GM18517 (cell line): ENCODE results near the gene COL23A1.
"Not testable (repeated sequence)": the region's sequence is repeated elsewhere in the genome, so short reads cannot be mapped to it uniquely, and the experiment has no call there.

ENCODE experiments used
- ATAC-seq: cut with Tn5 transposase; IDR thresholded peaks from one replicate; pipeline ENCODE4 v1.9.1; 2021; ENCODE audit warnings: mild to moderate bottlenecking, moderate library complexity; ENCODE audit not compliant: unreplicated experiment

The COL23A1 gene

DNA sequence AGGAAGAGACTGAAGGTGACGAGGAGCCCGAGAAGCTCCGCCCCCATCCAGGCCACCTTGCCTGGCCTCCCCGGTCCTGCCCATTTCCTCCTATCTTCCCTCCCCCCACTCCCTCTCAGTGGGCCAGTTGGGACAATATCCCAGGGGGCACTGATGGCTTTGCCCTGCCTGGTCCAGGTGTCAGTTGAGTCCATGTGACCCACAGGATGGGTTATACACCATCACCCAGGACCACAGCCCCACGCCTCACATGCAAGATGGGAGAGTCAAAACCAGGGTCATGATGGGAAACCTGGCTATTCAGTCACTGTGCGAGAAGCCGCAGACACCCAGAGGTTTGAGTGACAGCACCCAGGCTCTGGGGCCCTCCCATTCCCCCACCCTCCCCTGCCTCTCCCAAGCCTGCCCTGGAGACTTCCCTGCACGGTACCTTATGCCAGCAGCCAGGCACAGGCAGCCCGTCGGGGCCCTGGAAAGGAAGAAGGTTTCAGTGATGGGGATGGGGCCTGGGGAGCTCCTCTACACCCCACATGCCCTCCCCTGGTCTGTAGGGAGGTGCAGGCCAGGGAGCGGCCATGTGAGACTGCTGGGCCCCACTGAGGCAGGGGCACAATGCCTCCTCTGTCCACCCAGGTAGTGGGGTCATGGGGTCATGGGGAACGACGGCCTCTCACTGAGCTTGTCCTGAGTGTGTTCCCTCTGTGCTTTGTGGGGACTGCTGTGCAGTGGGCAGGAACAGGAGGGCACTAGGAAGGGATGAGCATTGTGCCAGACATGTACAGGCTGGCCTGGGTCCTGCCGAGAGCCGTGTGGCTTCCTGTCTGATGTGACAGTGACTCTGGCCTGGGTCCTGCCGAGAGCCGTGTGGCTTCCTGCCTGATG, 351.2 kb downstream of the COL23A1 start:
- ATAC-seq, result no peak

DNA sequence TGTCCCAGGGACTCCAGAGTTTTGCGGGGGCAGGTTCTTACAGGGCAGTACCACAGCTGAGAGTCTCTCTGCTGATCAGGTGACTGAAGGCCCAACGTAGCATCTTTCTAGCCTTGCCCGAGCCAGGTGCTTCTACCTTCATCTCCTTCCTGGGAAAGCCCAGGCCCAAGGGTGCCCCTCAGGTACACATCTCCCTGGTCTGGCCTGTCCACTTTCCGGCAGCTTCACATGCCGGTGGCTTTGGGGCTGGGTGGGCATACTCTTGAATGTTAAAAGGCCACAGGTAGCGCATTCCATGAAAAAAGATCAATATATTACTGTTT, 351.9 kb downstream of the COL23A1 start:
- no peak for ATAC-seq

DNA sequence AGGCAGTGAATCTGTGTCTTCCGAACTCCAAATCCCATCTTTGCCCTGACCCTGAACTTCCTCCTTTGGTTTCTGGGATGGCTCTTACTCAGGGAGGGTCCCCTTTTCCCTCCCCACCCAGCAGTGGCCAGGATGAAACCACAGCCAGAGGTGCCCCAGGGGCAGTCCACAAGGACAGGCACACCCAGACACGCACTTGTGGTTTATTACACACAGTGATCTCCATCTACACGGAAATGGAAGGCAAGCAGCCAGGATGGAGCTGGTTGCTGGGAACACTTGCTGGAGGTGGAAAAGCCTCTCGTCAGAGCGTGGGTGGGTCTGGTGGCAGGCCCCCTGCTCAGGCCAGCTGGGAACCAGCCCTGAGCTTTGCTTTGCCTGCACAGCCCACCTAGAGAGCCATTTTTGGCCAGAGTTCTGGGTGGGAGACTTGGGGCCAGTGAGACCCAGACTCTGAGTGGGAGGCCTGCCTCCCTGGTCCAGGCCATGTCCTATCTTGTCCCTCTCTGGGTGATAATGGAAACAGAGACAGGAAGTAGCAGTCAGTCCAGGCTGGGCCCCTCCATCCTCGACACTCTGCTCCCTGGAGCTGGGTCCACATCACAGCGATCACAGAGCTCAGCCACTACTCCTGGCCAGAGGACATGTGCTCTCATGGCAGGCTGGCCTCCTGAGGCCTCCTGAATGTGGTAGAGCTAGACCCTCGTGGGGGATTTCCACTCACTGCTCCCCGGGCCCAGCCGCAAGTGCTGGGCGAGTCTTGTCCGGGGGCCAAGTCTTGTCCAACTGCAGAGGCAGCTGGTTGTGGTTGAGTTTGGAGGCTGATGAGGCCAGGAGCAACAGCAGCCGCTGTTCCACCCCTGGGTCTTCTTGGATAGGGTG, 352.5 kb downstream of the COL23A1 start:
- ATAC-seq, result no peak

DNA sequence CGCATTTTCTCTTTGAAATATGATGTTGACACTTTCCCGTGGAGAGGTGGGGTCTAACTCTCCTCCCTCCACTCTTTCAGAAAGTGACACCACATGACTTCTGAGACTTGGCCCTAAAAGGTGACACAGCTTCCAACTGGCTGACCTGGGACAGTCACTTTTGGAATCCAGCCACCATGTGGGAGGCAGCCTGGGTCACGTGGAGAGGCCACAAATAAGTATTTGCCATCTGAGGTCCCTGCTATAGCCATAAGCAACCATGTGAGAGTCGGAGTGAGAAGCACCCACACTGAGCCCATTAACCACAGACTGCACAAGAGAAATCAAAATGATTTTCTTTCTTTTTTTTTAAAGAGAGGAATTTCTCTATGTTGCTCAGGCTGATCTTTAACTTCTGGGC, 353.5 kb downstream of the COL23A1 start:
- no peak for ATAC-seq

DNA sequence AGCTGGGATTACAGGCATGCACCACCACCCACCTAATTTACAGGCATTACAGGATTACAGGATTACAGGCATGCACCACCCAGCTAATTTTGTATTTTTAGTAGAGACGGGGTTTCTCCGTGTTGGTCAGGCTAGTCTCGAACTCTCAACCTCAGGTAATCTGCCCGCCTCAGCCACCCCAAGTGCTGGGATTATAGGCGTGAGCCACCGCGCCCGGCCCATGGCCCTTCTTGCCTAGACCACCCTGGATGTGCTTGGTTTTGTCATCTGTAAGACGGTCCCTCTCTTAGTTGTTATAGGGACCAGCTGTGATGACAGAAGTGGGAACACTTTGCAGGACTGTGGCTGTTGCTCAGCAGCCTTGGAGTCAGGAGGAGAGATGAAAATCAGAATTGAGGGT, 354.1 kb downstream of the COL23A1 start:
- ATAC-seq, result no peak

DNA sequence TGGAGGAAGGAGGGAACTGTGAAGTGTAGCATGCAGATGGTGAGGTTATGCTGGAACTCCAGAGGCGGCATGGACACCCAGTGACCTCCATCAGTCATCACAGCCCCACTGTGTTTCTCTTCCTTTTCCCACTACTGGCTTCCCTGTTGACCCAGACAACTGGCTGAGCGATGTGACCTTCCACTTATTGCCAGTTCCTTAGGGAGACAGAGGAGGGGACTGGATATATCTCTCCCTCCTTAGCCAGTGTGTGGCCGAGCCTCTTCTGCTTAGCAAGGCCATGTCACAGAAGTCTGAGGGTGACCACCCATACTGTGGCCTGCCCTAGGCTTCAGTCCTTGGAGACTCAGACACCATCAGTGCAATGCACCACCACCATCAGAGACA, 354.6 kb downstream of the COL23A1 start:
- no peak for ATAC-seq

DNA sequence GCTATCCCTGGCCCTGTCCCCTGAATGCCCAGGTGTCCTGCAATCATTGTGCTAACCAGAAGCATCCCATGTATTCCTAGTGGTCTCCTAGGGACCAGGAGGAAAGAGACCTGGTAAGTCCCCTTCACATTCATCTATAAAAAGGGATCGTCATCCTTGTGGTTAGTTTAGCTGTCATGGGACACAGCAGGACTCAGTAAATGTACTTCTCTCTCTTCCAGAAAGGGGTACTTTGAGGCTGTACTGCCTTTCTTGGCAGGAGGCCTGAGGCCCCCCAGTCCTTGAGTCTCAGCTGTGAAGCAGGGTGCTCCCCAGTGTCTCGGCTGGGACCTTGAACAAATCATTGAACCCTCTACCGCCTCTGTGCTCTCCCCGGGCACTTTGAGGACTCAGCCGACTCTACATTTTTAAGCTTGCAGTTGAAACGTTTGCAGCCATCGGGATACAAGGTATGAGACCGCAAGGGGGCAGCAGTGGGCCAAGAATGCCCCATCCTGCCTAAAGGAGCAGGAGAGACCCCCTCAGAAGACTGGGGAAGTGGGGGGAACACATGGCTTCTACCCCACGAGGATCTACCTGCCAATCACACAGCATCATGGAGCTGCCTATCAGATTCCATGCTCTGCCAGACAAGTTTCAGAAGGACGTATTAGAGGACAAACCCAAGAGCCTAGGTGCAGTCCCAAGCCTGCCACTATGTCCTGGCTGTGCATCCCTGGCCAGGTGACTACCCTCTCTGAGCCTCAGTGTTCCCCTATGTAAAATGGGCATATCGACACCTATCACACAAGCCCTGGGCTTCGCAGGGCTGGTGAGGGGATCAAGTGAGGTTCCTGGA, 355.2 kb downstream of the COL23A1 start:
- no peak for ATAC-seq

DNA sequence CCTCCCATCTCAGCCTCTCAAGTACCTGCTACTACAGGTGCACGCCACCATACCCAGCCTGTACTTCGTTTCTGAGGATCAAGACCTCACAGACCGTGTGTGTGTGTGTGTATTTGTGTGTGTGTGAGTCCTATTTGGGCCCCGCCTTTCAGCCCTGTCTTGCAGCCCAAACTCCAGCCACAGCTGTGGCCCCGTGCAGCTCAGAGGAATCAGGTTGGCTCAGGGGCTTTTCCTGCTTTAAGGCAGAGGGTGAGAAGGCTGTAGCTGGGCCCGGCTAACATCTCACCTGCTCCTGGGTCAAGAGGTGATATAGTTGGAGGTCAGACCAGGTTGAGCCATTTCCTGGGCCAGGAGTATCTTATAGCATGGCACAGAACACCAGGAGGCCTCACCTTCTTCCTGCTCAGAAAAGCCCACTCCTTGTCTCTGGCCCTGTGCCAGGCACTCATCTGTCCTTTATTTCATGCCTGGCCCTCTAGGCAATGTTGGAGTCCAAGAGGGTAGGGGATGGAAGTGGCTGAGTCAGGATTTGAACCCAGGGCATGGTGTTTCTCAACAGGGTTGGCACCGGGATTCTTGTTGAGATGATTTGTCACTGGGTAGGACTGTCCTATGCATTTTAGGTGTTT, 356.0 kb downstream of the COL23A1 start:
- ATAC-seq, result no peak

DNA sequence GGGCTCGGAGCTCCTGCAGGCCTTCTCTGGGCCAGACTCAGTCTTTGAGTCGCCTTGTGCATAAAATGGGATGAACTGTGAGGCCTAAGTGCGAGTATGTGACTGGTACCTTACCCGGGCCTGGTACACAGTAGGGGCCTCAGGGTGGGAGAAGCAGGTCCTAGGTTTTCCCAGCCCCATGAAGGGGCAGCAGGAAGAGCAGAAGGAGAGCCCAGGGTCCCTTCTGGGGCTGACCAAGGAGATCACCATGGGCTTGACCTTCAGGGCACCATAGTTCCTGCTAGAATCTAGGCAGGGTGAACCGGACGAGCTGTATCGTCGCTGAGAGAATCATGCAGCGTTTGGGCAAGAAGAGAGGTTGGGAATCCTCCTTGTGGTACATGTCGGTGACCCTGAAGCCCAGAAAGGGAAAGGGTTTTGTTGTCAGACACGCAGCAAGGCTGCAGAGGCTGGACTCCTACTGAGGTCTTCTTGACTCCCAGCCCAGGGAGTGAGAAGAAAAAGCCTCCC, 357.2 kb downstream of the COL23A1 start:
- peak; percentile 16 for ATAC-seq

DNA sequence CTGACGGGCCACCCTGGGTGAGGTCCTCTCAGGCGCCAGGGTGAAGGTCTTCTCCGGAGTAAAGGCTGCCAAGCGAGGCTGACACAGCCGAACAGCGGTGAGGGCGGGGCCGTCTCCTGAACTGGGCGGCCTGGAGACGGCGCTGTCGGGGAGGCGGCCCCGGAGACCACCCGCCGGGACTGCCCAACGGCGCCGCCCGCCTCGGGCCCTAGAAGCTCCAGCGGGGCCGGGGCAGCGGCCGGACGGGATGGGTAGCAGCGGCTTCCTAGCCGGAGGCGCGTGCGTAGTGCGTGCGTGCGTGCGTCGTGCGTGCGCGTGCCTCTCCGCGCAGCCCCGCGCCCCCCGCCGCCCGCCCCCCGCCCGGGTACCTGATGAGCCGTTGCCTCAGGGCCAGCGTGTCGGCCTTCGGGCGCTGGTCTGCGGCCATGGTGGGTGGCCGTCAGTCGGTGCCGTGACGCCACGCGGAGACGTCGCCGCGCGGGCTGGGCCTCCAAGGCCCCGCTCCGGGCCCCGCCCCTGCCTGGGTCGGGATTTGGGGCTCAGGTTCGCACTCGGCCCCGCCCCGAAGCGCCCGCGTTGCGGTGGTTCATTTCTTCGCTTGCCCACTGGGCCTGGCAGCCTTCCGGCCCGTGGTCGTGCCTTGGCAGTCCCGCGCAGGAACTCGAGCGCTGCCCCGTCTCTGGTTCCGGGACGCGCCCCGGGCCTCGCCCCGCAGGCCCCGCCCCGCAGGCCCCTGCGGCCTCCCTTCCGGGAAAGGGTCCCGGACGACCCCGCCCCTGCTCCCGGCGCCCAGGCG, 357.9 kb downstream of the COL23A1 start, which contains the start of gene PHYKPL:
Gene PHYKPL, minus strand, starts transcription at position 679 of the 796 bp plus-strand sequence. Its CDS starts 252 bp downstream, at position 427.
- ATAC-seq, result peak; percentile 62

DNA sequence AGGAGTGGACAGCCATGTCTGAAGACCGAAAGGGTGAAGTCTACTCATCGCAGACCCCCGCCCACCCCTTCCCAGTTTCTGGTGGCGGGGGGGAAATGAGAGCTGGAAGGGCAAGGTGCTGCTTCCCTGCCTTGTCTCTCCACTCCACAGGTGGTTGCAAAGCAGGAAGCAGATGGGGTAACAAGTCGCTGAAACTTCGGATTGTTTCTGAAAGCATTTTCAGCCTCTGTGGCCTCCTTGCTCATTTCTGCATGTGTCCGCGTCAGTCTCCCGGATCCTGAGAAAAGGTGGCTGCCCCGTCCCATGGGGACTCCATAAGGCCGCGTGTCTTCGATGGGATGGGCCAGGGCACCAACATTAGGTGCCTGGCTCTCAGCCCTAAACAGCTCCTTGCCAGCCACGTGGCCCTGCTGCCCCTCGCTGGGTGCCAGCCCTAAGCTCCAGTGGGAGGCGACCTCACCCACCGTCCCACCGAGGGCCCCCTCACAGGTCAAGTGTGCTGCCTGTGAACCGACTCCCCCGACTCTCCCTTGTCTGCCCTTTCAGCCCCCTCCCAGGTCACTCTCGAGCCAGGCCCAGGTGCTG, 358.6 kb downstream of the COL23A1 start:
- ATAC-seq, result no peak

DNA sequence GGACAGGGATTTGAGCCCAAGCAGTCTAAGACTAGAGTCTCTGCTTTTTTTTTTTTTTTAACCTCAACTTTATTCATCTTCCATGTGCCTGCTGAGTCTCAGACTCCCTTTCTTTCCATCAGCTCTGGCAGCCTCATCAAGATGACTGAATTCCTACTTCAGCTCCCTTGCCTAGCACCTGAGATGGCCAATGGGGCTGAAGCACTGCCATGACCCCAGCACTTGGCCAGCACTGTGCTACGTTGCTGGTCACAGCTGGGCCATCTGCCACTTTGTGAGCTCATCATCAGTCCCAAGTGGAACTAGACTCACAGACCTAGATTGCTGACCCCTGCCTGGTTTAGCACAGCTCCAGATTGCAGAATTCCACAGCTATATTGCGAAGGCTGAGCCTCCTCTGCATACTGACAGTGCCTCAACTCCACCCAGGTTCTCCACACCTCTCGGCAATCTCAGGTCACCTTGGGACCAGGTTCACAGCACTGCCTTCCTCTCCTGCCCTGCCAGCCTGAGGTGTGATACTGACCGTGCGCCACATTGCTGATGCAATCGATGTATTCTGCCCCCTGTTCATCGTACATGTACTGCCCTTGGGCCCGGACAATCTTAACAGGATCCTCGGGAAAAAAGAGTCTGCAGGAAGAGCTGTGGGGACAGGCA, 359.2 kb downstream of the COL23A1 start:
- no peak for ATAC-seq

DNA sequence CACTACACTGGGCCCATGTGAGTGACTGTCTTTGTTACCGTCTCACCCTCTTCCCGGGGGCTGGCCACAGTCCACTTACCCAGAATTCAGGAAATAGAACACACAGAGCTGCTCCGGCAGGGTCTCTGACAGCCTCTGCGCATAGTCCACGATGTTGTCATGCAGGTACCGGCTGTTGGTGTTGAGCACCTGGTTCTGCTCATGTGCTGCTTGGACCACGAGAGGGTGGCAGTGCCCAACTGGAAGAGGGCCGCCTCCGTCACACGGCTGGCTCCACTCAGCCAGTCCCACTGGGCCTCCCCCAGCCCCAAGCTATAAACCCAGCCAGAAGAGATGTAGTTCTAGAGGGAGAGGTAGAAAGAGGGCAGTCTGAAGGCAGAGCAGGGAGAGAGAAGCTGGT, 360.3 kb downstream of the COL23A1 start:
- no peak for ATAC-seq

DNA sequence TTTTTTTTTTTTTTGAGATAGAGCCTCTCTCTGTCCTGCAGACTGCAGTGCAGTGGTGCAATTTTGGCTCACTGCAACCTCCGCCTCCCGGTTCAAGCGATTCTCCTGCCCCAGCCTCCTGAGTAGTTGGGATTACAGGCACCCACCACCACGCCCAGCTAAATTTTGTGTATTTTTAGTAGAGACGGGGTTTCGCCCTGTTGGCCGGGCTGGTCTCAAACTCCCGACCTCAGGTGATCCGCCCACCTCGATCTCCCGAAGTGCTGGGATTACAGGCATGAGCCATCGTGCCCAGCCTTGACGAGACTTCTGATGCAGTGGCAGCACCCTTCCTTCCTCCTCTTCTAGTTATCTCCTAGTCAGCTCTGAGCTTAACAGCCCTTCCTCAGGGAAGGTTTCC, 361.1 kb downstream of the COL23A1 start:
- ATAC-seq, result not testable (repeated sequence)

DNA sequence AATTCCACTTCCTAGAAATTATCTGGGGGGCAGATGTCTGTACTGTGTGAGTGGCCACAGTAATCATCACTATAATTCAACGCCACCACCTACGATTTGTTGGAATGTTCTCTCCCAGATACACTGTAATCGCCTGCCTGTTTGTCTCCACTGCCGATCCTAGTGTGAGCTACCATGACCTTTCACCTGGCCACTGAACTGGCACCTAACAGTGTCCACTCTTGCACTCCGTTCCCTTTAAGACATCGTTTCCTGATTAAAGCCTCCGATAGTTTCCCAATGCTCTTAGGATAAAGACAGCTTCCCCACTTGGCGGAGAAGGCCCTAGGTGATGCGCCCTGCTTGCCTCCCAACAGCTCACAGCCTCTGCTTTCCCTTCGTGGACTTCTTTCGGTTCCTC, 361.6 kb downstream of the COL23A1 start:
- ATAC-seq, result no peak

DNA sequence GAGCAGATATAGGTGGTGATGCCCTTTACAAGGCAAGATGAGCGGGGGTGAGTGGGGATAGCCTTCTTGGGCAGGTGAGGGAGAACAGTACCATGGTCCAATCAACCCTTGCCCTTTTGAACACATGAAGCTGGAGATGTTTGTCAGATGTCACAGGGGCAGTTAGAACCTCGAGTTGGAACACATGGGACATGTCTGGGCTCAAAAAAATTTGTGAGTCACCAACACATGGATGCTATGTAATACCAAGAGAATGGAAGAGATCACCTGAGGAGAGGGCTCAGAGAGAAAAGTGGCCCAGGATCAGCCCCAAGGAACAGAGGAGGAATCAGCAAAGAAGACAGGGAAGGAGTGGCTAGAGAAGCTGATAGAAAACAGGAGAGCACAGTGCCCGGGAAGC, 362.3 kb downstream of the COL23A1 start:
- ATAC-seq, result no peak

DNA sequence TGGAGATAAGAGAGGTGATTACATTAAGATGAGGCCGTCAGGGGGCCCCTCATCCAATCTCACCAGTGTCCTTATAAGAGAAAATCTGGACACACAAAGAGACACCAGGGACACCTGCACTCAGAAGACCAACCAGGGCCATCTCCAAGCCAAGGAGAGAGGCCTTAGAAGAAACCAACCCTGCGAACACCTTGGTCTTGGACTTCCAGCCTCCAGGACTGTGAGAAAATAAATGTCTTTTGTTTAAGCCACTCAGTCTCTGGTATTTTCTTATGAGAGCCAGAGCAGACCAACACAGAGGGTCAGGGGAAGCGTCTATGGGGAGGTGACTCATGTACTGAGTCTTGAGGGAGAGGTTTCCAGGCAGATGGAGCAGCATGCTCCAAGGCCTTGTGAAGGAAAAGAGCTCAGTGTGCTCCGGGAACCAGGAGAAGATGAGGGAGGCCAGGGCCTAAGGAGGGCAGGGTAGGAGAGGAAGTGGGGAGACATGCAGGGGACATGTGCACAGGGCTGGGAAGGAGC, 363.0 kb downstream of the COL23A1 start:
- no peak for ATAC-seq

DNA sequence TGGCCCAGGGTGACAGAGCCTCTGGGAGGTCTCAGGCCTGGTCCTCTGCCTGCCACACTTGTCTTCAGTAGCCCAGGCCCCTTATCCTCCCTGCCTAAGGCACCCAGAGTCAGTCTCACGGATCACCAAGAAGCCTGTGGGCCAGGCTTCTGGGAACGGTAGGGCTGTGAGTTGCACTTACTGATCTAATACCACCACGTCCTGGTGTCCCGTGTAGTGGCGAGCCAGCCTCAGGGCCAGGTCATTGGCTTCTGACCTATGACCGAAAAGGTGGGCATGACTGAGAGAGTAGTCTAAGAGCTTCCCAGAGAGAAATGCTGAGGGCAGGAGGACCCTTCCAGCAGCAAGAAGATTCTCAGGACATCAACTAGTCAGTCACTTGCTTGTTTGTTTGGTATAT, 365.0 kb downstream of the COL23A1 start:
- no peak for ATAC-seq
